Measurements from ENCODE around the gene ZBTB7B. TPM values are rescaled to one million over a fixed set of nuclear protein-coding genes. Genes with fewer than 3 reads are reported as not detected.

Gene ZBTB7B
- total and polyA plus RNA-seq, 9 of the 15 experiments (the other 6 are each of a cell fraction or from before 2014, with no cell fraction given), result 0.04 to 46.5 (median 15.2) TPM

DNA sequence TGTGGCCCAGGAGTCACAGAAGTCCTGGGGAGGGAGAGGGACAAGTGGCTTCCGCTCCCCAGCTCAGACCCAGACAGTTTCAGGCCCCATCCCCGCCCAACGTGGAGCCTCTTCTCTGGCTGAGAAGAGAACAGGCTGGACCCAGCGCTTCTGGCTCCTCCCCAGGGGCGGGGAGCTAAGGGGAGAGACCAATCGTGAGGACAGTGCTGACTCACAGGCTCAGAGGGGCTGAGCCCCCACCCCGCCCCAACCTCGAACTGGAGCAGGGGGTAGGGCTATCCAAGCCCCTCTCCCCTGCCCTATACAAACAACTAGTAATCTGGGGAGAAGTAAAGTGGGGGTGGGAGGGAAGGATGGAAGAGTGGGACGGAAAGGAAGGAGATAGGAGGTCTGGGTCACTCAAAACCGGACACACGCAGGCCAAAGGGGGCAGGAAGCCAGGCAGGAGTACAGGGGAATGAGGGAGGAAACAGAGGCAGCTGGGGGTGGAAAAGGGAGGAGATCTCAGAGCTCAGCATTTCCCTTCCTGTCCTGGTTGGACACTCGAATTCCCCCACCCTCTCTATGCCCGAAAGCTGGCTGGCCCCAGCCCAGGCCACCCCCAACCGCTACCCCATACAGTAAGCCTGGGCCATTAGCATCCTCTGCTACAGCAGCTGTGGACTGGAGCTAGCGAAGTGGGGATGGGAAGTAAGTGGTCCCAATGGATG lies 31.8 kb upstream of the ZBTB7B start, which contains the start of gene SHC1 (continued):
- TF ChIP-seq HLTF (IDR thresholded peaks at IDR 0.05), result 0 out of 2 replicates have a peak, but pooled peaks have one; percentile 16
- TF ChIP-seq, protein P1, sequence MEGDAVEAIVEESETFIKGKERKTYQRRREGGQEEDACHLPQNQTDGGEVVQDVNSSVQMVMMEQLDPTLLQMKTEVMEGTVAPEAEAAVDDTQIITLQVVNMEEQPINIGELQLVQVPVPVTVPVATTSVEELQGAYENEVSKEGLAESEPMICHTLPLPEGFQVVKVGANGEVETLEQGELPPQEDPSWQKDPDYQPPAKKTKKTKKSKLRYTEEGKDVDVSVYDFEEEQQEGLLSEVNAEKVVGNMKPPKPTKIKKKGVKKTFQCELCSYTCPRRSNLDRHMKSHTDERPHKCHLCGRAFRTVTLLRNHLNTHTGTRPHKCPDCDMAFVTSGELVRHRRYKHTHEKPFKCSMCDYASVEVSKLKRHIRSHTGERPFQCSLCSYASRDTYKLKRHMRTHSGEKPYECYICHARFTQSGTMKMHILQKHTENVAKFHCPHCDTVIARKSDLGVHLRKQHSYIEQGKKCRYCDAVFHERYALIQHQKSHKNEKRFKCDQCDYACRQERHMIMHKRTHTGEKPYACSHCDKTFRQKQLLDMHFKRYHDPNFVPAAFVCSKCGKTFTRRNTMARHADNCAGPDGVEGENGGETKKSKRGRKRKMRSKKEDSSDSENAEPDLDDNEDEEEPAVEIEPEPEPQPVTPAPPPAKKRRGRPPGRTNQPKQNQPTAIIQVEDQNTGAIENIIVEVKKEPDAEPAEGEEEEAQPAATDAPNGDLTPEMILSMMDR (IDR thresholded peaks at IDR 0.05 in 2 of 3, conservative IDR thresholded peaks at IDR 0.05 in 1 of 3; ENCODE audit: insufficient read depth in 2 of 3, low read depth in 1 of 3, low read length in 3 of 3), result no peak
- TF ChIP-seq CTBP1 (IDR thresholded peaks at IDR 0.05; ENCODE audit: borderline replicate concordance), result peak; percentile 32; the same call in 1 of the 2 replicates
- TF ChIP-seq MIER1 (IDR thresholded peaks at IDR 0.05; ENCODE audit: low read depth), result no peak
- TF ChIP-seq ELF1 (tag; IDR thresholded peaks at IDR 0.05), result no peak
- peak; percentile 97 for TF ChIP-seq ZBTB7A (IDR thresholded peaks at IDR 0.05; ENCODE audit: borderline replicate concordance, control insufficient read depth, low read depth, low read length)
- TF ChIP-seq GATAD2A (IDR thresholded peaks at IDR 0.05), result peak; percentile 32; the same call in 1 of the 2 replicates
- peak; percentile 57; the same call in 1 of the 2 replicates for TF ChIP-seq MTA3 (IDR thresholded peaks at IDR 0.05; ENCODE audit: borderline replicate concordance)
- peak; percentile 61 for TF ChIP-seq TAF1 (IDR thresholded peaks at IDR 0.05; ENCODE audit: control insufficient read depth, extremely low read depth, insufficient read depth, low read length, severe bottlenecking)
- no peak for TF ChIP-seq HNRNPUL1 (IDR thresholded peaks at IDR 0.05; ENCODE audit: low read length)
- TF ChIP-seq, protein P2, sequence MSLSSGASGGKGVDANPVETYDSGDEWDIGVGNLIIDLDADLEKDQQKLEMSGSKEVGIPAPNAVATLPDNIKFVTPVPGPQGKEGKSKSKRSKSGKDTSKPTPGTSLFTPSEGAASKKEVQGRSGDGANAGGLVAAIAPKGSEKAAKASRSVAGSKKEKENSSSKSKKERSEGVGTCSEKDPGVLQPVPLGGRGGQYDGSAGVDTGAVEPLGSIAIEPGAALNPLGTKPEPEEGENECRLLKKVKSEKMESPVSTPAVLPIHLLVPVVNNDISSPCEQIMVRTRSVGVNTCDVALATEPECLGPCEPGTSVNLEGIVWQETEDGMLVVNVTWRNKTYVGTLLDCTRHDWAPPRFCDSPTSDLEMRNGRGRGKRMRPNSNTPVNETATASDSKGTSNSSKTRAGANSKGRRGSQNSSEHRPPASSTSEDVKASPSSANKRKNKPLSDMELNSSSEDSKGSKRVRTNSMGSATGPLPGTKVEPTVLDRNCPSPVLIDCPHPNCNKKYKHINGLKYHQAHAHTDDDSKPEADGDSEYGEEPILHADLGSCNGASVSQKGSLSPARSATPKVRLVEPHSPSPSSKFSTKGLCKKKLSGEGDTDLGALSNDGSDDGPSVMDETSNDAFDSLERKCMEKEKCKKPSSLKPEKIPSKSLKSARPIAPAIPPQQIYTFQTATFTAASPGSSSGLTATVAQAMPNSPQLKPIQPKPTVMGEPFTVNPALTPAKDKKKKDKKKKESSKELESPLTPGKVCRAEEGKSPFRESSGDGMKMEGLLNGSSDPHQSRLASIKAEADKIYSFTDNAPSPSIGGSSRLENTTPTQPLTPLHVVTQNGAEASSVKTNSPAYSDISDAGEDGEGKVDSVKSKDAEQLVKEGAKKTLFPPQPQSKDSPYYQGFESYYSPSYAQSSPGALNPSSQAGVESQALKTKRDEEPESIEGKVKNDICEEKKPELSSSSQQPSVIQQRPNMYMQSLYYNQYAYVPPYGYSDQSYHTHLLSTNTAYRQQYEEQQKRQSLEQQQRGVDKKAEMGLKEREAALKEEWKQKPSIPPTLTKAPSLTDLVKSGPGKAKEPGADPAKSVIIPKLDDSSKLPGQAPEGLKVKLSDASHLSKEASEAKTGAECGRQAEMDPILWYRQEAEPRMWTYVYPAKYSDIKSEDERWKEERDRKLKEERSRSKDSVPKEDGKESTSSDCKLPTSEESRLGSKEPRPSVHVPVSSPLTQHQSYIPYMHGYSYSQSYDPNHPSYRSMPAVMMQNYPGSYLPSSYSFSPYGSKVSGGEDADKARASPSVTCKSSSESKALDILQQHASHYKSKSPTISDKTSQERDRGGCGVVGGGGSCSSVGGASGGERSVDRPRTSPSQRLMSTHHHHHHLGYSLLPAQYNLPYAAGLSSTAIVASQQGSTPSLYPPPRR (CRISPR knock-in tag; IDR thresholded peaks at IDR 0.05; ENCODE audit: borderline replicate concordance), result no peak
- TF ChIP-seq, protein P3, sequence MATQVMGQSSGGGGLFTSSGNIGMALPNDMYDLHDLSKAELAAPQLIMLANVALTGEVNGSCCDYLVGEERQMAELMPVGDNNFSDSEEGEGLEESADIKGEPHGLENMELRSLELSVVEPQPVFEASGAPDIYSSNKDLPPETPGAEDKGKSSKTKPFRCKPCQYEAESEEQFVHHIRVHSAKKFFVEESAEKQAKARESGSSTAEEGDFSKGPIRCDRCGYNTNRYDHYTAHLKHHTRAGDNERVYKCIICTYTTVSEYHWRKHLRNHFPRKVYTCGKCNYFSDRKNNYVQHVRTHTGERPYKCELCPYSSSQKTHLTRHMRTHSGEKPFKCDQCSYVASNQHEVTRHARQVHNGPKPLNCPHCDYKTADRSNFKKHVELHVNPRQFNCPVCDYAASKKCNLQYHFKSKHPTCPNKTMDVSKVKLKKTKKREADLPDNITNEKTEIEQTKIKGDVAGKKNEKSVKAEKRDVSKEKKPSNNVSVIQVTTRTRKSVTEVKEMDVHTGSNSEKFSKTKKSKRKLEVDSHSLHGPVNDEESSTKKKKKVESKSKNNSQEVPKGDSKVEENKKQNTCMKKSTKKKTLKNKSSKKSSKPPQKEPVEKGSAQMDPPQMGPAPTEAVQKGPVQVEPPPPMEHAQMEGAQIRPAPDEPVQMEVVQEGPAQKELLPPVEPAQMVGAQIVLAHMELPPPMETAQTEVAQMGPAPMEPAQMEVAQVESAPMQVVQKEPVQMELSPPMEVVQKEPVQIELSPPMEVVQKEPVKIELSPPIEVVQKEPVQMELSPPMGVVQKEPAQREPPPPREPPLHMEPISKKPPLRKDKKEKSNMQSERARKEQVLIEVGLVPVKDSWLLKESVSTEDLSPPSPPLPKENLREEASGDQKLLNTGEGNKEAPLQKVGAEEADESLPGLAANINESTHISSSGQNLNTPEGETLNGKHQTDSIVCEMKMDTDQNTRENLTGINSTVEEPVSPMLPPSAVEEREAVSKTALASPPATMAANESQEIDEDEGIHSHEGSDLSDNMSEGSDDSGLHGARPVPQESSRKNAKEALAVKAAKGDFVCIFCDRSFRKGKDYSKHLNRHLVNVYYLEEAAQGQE (IDR thresholded peaks at IDR 0.05; ENCODE audit: borderline replicate concordance), result peak; percentile 56
- TF ChIP-seq, protein P3 (CRISPR knock-in tag; IDR thresholded peaks at IDR 0.05; ENCODE audit: low read depth), result no peak

Data from K562 (cell line).